Measurements from ENCODE around the gene TYMP. TPM values are rescaled to one million over a fixed set of nuclear protein-coding genes. Genes with fewer than 3 reads are reported as not detected.

The TYMP gene
- total and polyA plus RNA-seq, 2 donors (not counting 1 experiment from before 2014, with no cell fraction given), result 43.6 to 45.1 TPM

DNA sequence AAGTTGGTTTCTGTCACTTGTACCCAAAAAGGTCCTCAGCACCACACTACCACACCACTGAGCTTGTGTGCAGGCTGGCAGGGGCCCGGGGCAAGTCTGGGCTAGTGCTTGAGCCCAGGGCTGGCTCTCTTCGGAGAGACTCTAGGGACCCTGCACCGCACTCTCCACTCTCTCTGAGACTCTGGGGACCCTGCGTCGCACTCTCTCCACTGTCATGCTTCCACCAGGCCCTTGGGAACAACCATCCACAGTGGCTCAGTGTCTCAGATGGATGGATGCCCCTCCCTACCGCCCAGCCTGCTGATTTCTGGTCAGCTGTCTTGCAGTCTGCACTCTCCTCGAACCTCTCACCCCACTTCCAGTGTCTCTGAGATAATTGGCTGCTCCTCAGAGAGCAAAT, 52.9 kb downstream of the TYMP start:
- Mint-ChIP-seq H3K9me3 (ENCODE audit: insufficient read depth) (no peaks in the 10 kb centered on the region), H3K27ac (peak overlapping the region; percentile 51), H3K4me3 (peak overlapping the region; percentile 54), H3K4me1 (peaks cover 35% of the 10 kb centered on the region), H3K27me3 (peaks cover 4% of the 10 kb centered on the region)
- Histone ChIP-seq H3K27ac (ENCODE audit: low read length in 2 of 2) (no peak overlapping the region), H3K4me2 (replicated peaks; ENCODE audit: low read depth, low read length, poor library complexity, severe bottlenecking) (no peak overlapping the region), H3K4me3 (ENCODE audit: control extremely low read depth in 1 of 5, extremely low read depth in 1 of 5, insufficient read depth in 1 of 5, low read depth in 2 of 5, low read length in 4 of 5) (no peak overlapping the region), H3K79me2 (ENCODE audit: control insufficient read depth, insufficient read depth, low read length) (peaks cover 37% of the 10 kb centered on the region), H3K36me3 (replicated peaks in 1 of 2; ENCODE audit: control extremely low read depth in 1 of 2, control insufficient read depth in 1 of 2, extremely low read depth in 1 of 2, insufficient read depth in 2 of 2, low read length in 1 of 2) (peaks cover 0 to 4% of the 10 kb centered on the region in 2 experiments), H3K27me3 (replicated peaks in 1 of 4; ENCODE audit: control extremely low read depth in 1 of 4, control insufficient read depth in 3 of 4, insufficient read depth in 4 of 4, low read length in 3 of 4) (peaks cover 0 to 5% (median 2%) of the 10 kb centered on the region in 4 experiments), H4K20me1 (ENCODE audit: control insufficient read depth, insufficient read depth, low read length, poor library complexity, severe bottlenecking) (peaks cover 24% of the 10 kb centered on the region), H3K4me1 (ENCODE audit: control insufficient read depth in 2 of 2, insufficient read depth in 2 of 2, low read length in 2 of 2) (peaks cover 33 to 38% of the 10 kb centered on the region in 2 donors), H3K9ac (ENCODE audit: low read length) (no peak overlapping the region), H2AFZ (ENCODE audit: insufficient read depth, low read depth, low read length, poor library complexity, severe bottlenecking) (no peak overlapping the region), H3K9me3 (ENCODE audit: control extremely low read depth in 1 of 3, control insufficient read depth in 2 of 3, insufficient read depth in 1 of 3, low read length in 2 of 3) (peaks cover 0 to 3% (median 0%) of the 10 kb centered on the region in 3 donors)
- WGBS (ENCODE audit: insufficient coverage), result 37% methylated on average over 7 of the region's 7 CpGs
- DNase-seq, result no peak
- no peak for ATAC-seq (ENCODE audit: low read depth)
- CTCF ChIA-PET, result interaction anchor here (3.5 kb wide), 1 partner anchor 21 kb away, joined by 12 read pairs; no protein-coding TSS in a partner anchor
- intact Hi-C loops (cut with micrococcal nuclease), result loop anchor here (10.0 kb wide), 1 partner anchor 542 kb away; no protein-coding TSS in a partner anchor
- POLR2A ChIA-PET, result interaction anchor here (0.6 kb wide), 1 partner anchor 51 kb away, joined by 3 read pairs; no protein-coding TSS in a partner anchor
- TF ChIP-seq, protein P1, sequence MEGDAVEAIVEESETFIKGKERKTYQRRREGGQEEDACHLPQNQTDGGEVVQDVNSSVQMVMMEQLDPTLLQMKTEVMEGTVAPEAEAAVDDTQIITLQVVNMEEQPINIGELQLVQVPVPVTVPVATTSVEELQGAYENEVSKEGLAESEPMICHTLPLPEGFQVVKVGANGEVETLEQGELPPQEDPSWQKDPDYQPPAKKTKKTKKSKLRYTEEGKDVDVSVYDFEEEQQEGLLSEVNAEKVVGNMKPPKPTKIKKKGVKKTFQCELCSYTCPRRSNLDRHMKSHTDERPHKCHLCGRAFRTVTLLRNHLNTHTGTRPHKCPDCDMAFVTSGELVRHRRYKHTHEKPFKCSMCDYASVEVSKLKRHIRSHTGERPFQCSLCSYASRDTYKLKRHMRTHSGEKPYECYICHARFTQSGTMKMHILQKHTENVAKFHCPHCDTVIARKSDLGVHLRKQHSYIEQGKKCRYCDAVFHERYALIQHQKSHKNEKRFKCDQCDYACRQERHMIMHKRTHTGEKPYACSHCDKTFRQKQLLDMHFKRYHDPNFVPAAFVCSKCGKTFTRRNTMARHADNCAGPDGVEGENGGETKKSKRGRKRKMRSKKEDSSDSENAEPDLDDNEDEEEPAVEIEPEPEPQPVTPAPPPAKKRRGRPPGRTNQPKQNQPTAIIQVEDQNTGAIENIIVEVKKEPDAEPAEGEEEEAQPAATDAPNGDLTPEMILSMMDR (IDR thresholded peaks at IDR 0.05), result no peak
- no peak for TF ChIP-seq EZH2 (IDR thresholded peaks at IDR 0.05; ENCODE audit: borderline replicate concordance, insufficient read depth, low read depth, low read length, poor library complexity, severe bottlenecking)

Other genes with a start within 250 kb of the TYMP start
- 30.3 and 31.4 TPM in 2 replicates for gene PLXNB2, start 222.4 kb downstream of the TYMP start, total RNA-seq
- 5.2 and 5.9 TPM in 2 replicates for gene PLXNB2, start 222.4 kb downstream of the TYMP start, polyA plus RNA-seq
- gene DENND6B, start 203.0 kb downstream of the TYMP start, total RNA-seq, result 10.3 and 10.6 TPM in 2 replicates
- gene DENND6B, start 203.0 kb downstream of the TYMP start, polyA plus RNA-seq, result 2.8 and 3.6 TPM in 2 replicates
- 98.7 and 101 TPM in 2 replicates for gene PPP6R2, start 186.7 kb downstream of the TYMP start, total RNA-seq
- gene PPP6R2, start 186.7 kb downstream of the TYMP start, polyA plus RNA-seq, result 91.4 TPM in 2 replicates
- gene SBF1, start 55.0 kb downstream of the TYMP start, total RNA-seq, result 254 TPM in 2 replicates
- 110 and 123 TPM in 2 replicates for gene SBF1, start 55.0 kb downstream of the TYMP start, polyA plus RNA-seq
- 2.6 and 3.7 TPM in 2 replicates for gene ADM2, start 48.5 kb downstream of the TYMP start, total RNA-seq
- 0.67 and 0.74 TPM in 2 replicates for gene ADM2, start 48.5 kb downstream of the TYMP start, polyA plus RNA-seq
- not detected in 2 replicates for gene MIOX, start 43.2 kb downstream of the TYMP start, total RNA-seq
- gene MIOX, start 43.2 kb downstream of the TYMP start, polyA plus RNA-seq, result 0.12 and 0.88 TPM in 2 replicates
- gene LMF2, start 22.3 kb downstream of the TYMP start, total RNA-seq, result 128 and 132 TPM in 2 replicates
- 316 and 396 TPM in 2 replicates for gene LMF2, start 22.3 kb downstream of the TYMP start, polyA plus RNA-seq
- gene NCAPH2, start 21.8 kb downstream of the TYMP start, total RNA-seq, result 71.5 and 76.9 TPM in 2 replicates
- 47.1 and 64.9 TPM in 2 replicates for gene NCAPH2, start 21.8 kb downstream of the TYMP start, polyA plus RNA-seq
- 1.1 TPM in 2 replicates for gene SCO2, start 4.4 kb downstream of the TYMP start, total RNA-seq
- gene SCO2, start 4.4 kb downstream of the TYMP start, polyA plus RNA-seq, result 14.2 and 15.4 TPM in 2 replicates
- 4.2 and 6.2 TPM in 2 replicates for gene KLHDC7B, start 15.9 kb upstream of the TYMP start, total RNA-seq
- gene KLHDC7B, start 15.9 kb upstream of the TYMP start, polyA plus RNA-seq, result 0.61 and 1.8 TPM in 2 replicates
- not detected in 2 replicates for gene SYCE3, start 32.9 kb upstream of the TYMP start, total RNA-seq
- not detected in 2 replicates for gene SYCE3, start 32.9 kb upstream of the TYMP start, polyA plus RNA-seq
- gene CPT1B, start 48.4 kb upstream of the TYMP start, total RNA-seq, result 55.0 and 59.8 TPM in 2 replicates
- gene CPT1B, start 48.4 kb upstream of the TYMP start, polyA plus RNA-seq, result 109 and 142 TPM in 2 replicates
- 238 and 239 TPM in 2 replicates for gene CHKB, start 52.8 kb upstream of the TYMP start, total RNA-seq
- gene CHKB, start 52.8 kb upstream of the TYMP start, polyA plus RNA-seq, result 309 and 350 TPM in 2 replicates
- 0.39 and 0.44 TPM in 2 replicates for gene MAPK8IP2, start 70.8 kb upstream of the TYMP start, total RNA-seq
- gene MAPK8IP2, start 70.8 kb upstream of the TYMP start, polyA plus RNA-seq, result 0.19 and 0.36 TPM in 2 replicates
- 77.1 and 82.0 TPM in 2 replicates for gene ARSA, start 98.1 kb upstream of the TYMP start, total RNA-seq
- 118 and 128 TPM in 2 replicates for gene ARSA, start 98.1 kb upstream of the TYMP start, polyA plus RNA-seq
- not detected in 2 replicates for gene SHANK3, start 142.8 kb upstream of the TYMP start, total RNA-seq
- gene SHANK3, start 142.8 kb upstream of the TYMP start, polyA plus RNA-seq, result 0.01 TPM in 1 of 2 replicates, not detected in the other
- not detected in 2 replicates for gene ACR, start 208.2 kb upstream of the TYMP start, total RNA-seq
- gene ACR, start 208.2 kb upstream of the TYMP start, polyA plus RNA-seq, result not detected in 2 replicates

Measured in B cell (primary cell).